HCT116 (cell line): ENCODE data around the gene RAB24. TPM values are rescaled to one million over a fixed set of nuclear protein-coding genes. Genes with fewer than 3 reads are reported as not detected.

ENCODE experiments used
- ATAC-seq: fragments of 200-7000 bp; cut with Tn5 transposase; 2 replicates; pipeline ENCODE4 v1.9.1; 2020; ENCODE audit warnings: mild to moderate bottlenecking, moderate library complexity
- BruUV-seq: library from RNA; stranded (reverse); fragments of 400-500 nt; replicated peaks from 2 replicates; lab custom pipeline; 2021; lab: Mats Ljungman, UMichigan
- CTCF ChIA-PET: fragments of 300-600 bp; sonication (Branson Sonifier 250); formaldehyde crosslinking; loops from one replicate; lab custom pipeline; 2021; ENCODE audit warnings: antibody characterized with exemption; lab: Charles Lee
- POLR2A ChIA-PET: fragments of 300-600, 350-600 bp; sonication (Branson Sonifier 250); formaldehyde crosslinking; loops from one replicate; lab custom pipeline; 2021; ENCODE audit warnings: antibody characterized with exemption; lab: Charles Lee
- RAD21 ChIA-PET, 2 experiments: fragments of 300-600 bp; sonication (Branson Sonifier 250); formaldehyde crosslinking; loops; one replicate each; lab custom pipeline; 2023; ENCODE audit warnings: low total read pairs in 2 of 2; ENCODE audit not compliant: uncharacterized antibody in 2 of 2, unreplicated experiment in 2 of 2, low non-redundant PET in 1 of 2; lab: Charles Lee
- DNase-seq: peaks from one replicate; pipeline ENCODE4 v3.0.0-alpha.2; 2010; ENCODE audit warnings: low read depth, low spot score
- H2AFZ ChIP-seq: fragments of 200-600 bp; shearing (Covaris generic), sonication (generic); 2 replicates; pipeline ENCODE4 v1.6.1; 2017; ENCODE audit warnings: low read depth, mixed run types, mixed read lengths, antibody characterized with exemption, low read length; ENCODE audit not compliant: poor library complexity, severe bottlenecking
- H3K27ac ChIP-seq: 2 replicates; pipeline ENCODE4 v1.5.1; 2012; ENCODE audit warnings: low read depth, low read length
- H3K27me3 ChIP-seq: fragments of 200-600 bp; sonication (generic); 2 replicates; pipeline ENCODE4 v1.6.1; 2016; ENCODE audit warnings: mixed run types, low read length, mixed read lengths; ENCODE audit not compliant: insufficient read depth
- H3K36me3 ChIP-seq, 2 experiments: fragments of 200-500 bp in 1 of 2; fragments of 200-600 bp in 1 of 2; sonication (Bioruptor generic) in 1 of 2; sonication (generic) in 1 of 2; 2 replicates each; pipeline versions ENCODE4 v1.5.1 to v1.6.1; 2014 to 2016; ENCODE audit warnings: low read length in 2 of 2, inconsistent platforms in 1 of 2, mixed read lengths in 1 of 2, mixed run types in 1 of 2; ENCODE audit not compliant: insufficient read depth in 2 of 2, control insufficient read depth in 1 of 2
- H3K4me1 ChIP-seq, 2 experiments: fragments of 200-600 bp in 1 of 2; sonication (generic) in 1 of 2; 2 replicates each; pipeline versions ENCODE4 v1.5.1 to v1.6.1; 2012 to 2017; ENCODE audit warnings: low read length in 2 of 2, inconsistent platforms in 1 of 2, mild to moderate bottlenecking in 1 of 2, mixed read lengths in 1 of 2, mixed run types in 1 of 2, moderate library complexity in 1 of 2; ENCODE audit not compliant: insufficient read depth in 2 of 2, control insufficient read depth in 1 of 2
- H3K4me2 ChIP-seq: fragments of 200-600 bp; sonication (generic); 2 replicates; pipeline ENCODE4 v1.6.1; 2017; ENCODE audit warnings: mixed run types, low read length, mixed read lengths
- H3K4me3 ChIP-seq, 2 experiments: fragments of 200-600 bp in 1 of 2; sonication (generic) in 1 of 2; replicated peaks in 1 of 2; 2 replicates each; pipeline ENCODE4 v1.5.1; 2011 to 2016; ENCODE audit warnings: low read length in 2 of 2, control low read depth in 1 of 2, low read depth in 1 of 2, mild to moderate bottlenecking in 1 of 2, mixed read lengths in 1 of 2, mixed run types in 1 of 2
- H3K79me2 ChIP-seq: fragments of 200-600 bp; sonication (generic); 2 replicates; pipeline ENCODE4 v1.6.1; 2017; ENCODE audit warnings: mild to moderate bottlenecking, mixed run types, low read length, moderate library complexity, mixed read lengths; ENCODE audit not compliant: insufficient read depth
- H3K9ac ChIP-seq: fragments of 200-600 bp; sonication (generic); 2 replicates; pipeline ENCODE4 v1.6.1; 2016; ENCODE audit warnings: low read length, mixed read lengths
- H3K9me2 ChIP-seq: fragments of 200-600 bp; sonication (generic), shearing (Covaris generic); 2 replicates; pipeline ENCODE4 v1.6.1; 2017; ENCODE audit warnings: mixed run types, mild to moderate bottlenecking, moderate library complexity; ENCODE audit not compliant: insufficient read depth
- H3K9me3 ChIP-seq, 2 experiments: fragments of 200-500 bp in 1 of 2; fragments of 200-600 bp in 1 of 2; sonication (Bioruptor generic) in 1 of 2; sonication (generic) in 1 of 2; 2 replicates each; pipeline ENCODE4 v1.6.1; 2014 to 2017; ENCODE audit warnings: low read length in 2 of 2, mixed read lengths in 2 of 2, inconsistent platforms in 1 of 2, low read depth in 1 of 2, mild to moderate bottlenecking in 1 of 2, mixed run types in 1 of 2, moderate library complexity in 1 of 2; ENCODE audit not compliant: control insufficient read depth in 1 of 2, insufficient read depth in 1 of 2
- H4K20me1 ChIP-seq: fragments of 200-600 bp; sonication (generic), shearing (Covaris generic); 2 replicates; pipeline ENCODE4 v1.6.1; 2017; ENCODE audit warnings: mixed run types, mild to moderate bottlenecking, moderate library complexity; ENCODE audit not compliant: insufficient read depth
- CBX3 ChIP-seq: IDR thresholded peaks from 2 replicates; pipeline ENCODE4 v1.6.1; 2012; ENCODE audit warnings: low read depth
- CEBPB ChIP-seq: IDR thresholded peaks from 2 replicates; pipeline ENCODE4 v1.6.1; 2012; ENCODE audit warnings: low read depth
- EGR1 ChIP-seq: IDR thresholded peaks from 2 replicates; pipeline ENCODE4 v1.6.1; 2012; ENCODE audit warnings: low read depth
- EZH2 ChIP-seq: fragments of 200-600 bp; sonication (generic); IDR thresholded peaks from 2 replicates; pipeline ENCODE4 v1.6.1; 2017; ENCODE audit warnings: antibody characterized with exemption, mixed run types
- EZH2phosphoT487 ChIP-seq: fragments of 200-600 bp; IDR thresholded peaks from 2 replicates; pipeline ENCODE4 v1.6.1; 2018; ENCODE audit warnings: antibody characterized with exemption, borderline replicate concordance
- FOSL1 ChIP-seq: IDR thresholded peaks from 2 replicates; pipeline ENCODE4 v1.6.1; 2012; ENCODE audit warnings: low read depth
- JUND ChIP-seq: IDR thresholded peaks from 2 replicates; pipeline ENCODE4 v1.6.1; 2012
- MAX ChIP-seq: IDR thresholded peaks from 2 replicates; pipeline ENCODE4 v1.6.1; 2012
- POLR2A ChIP-seq: IDR thresholded peaks from 2 replicates; pipeline ENCODE4 v1.7.0; 2011; ENCODE audit warnings: borderline replicate concordance; ENCODE audit not compliant: insufficient read depth, insufficient read length; ENCODE audit errors: extremely low read depth
- POLR2AphosphoS5 ChIP-seq: IDR thresholded peaks from 2 replicates; pipeline ENCODE4 v1.6.1; 2011; ENCODE audit warnings: mild to moderate bottlenecking, low read depth, low read length, moderate library complexity
- REST ChIP-seq: IDR thresholded peaks from 2 replicates; pipeline ENCODE4 v1.6.1; 2012; ENCODE audit warnings: low read depth
- SP1 ChIP-seq: IDR thresholded peaks from 2 replicates; pipeline ENCODE4 v1.6.1; 2012; ENCODE audit warnings: low read depth
- ZFX ChIP-seq: fragments of 450-650 bp; IDR thresholded peaks from 2 replicates; pipeline ENCODE4 v1.6.1; 2017
- ZNF274 ChIP-seq: fragments of 200-500 bp; sonication (Bioruptor generic); IDR thresholded peaks from 2 replicates; pipeline ENCODE4 v1.6.1; 2014; ENCODE audit warnings: mild to moderate bottlenecking, low read depth, low read length, inconsistent platforms
- intact Hi-C: fragments of 100-400 bp; cut with micrococcal nuclease; formaldehyde crosslinking; loops from 2 replicates; pipeline ENCODE4 v1.10.0; 2022
- total RNA-seq: library from RNA; stranded (reverse); gene quantifications from one replicate; pipeline ENCODE4 v1.2.1, GENCODE V29; 2021; ENCODE audit not compliant: unreplicated experiment
- TF ChIP-seq, protein P1 (sequence below), 3 experiments: fragments of 200-600 bp in 1 of 3; sonication (generic) in 1 of 3; IDR thresholded peaks in 2 of 3; conservative IDR thresholded peaks in 1 of 3; 2 replicates each; pipeline ENCODE4 v1.5.1; 2012 to 2017; ENCODE audit warnings: low read depth in 2 of 3, low read length in 2 of 3, antibody characterized with exemption in 1 of 3, borderline replicate concordance in 1 of 3, control low read depth in 1 of 3, mild to moderate bottlenecking in 1 of 3, mixed read lengths in 1 of 3, mixed run types in 1 of 3, moderate library complexity in 1 of 3; ENCODE audit not compliant: insufficient read depth in 1 of 3

RAB24 gene
- total RNA-seq, 1 experiment from 2014 or later = 13.5 TPM

DNA sequence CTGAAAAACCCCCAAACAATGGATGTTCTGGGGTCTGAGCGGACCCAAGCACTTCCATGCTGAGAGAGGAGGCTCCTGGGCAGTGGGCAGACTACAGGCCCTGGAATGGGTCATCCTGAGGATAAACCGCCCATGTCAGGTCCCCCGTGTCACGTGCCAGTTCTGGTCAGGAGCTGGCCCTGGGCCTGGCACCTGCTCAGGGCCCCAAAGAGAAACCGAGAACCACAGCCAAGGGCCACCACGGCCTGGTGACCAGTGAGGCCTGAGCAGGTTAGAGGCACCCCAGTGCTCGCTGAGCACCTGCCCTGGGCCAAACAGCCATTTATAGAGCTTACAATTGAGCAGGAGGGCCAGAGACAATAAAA lies 32.2 kb upstream of the RAB24 start:
- intact Hi-C loops = loop anchor here (1.0 kb wide), 1 partner anchor 221 kb away; no protein-coding TSS in a partner anchor
- ChIA-PET POLR2A (no interaction called here), RAD21 (no interaction called here), CTCF (interaction anchor here (1.0 to 1.3 kb wide), 3 partner anchors 26 to 222 kb away, joined by 3 read pairs; no protein-coding TSS in a partner anchor)
- TF ChIP-seq POLR2AphosphoS5 (no peak), CBX3 (no peak), SP1 (no peak)
- ATAC-seq = no peak
- peaks cover 13% of the 10 kb centered on the region for H3K79me2 ChIP-seq
- no peaks in the 10 kb centered on the region for H4K20me1 ChIP-seq
- no peaks in the 10 kb centered on the region for H3K9me3 ChIP-seq
- H3K4me3 ChIP-seq = no peak overlapping the region
- no peaks in the 10 kb centered on the region for H3K9me2 ChIP-seq
- no peak overlapping the region for H3K27ac ChIP-seq
- no TSS peak for BruUV-seq
- no peak overlapping the region for H2AFZ ChIP-seq
- H3K36me3 ChIP-seq = peaks cover 30 to 35% of the 10 kb centered on the region in 2 experiments; a peak in 3 of 4 replicates
- no peaks in the 10 kb centered on the region for H3K27me3 ChIP-seq
- H3K4me1 ChIP-seq = no peaks in the 10 kb centered on the region
- H3K4me2 ChIP-seq = no peak overlapping the region
- no peak overlapping the region for H3K9ac ChIP-seq
- no peak for DNase-seq

DNA sequence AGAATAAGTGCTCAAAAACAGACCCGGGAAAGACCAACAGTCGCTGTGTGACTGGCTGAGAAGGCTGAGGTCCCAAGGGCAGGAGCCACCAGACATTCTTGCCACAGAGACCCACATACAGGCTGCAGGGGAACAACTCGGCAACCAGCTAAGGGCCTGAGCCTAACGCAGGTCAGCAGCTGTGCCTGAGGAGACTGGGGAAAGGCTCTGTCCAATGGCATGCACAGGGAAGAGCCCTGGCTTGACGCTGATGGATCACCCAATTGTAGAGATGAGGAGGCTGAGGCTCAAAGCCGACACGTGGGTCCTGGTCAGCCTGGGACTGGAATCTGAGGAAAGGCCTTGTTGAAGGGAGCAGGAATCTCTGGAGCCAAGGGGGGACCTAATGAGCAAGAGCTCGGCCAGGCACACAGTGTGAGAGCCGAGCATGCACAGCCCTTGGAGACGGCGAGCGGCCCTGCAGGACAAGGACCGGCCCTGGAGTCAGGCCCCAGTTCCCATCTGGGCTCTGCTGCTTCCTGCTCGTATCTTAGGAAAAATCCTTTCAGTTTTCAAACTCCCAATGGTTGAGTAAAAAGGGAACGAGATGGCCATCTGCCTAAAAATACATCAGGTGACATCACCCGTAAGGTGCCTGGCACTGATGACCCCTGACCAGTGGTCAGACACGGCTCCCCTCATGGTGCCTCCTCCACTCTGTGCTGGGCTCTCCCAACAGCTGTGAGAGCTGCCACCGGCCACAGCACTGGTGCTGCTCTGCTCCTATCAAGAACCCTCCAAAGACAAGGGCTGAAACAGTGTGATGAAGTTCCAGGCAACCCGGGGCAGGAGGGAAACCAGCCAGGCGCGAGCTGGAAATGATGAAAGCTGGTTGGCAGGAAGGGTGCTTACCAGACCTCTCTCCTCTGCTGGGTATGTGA lies 31.5 kb upstream of the RAB24 start:
- intact Hi-C loops = no loop called here
- no TSS peak for BruUV-seq
- Histone ChIP-seq H3K27ac (no peak overlapping the region), H2AFZ (no peak overlapping the region), H3K36me3 (peaks cover 30 to 35% of the 10 kb centered on the region in 2 experiments; a peak in 3 of 4 replicates), H3K4me1 (no peaks in the 10 kb centered on the region), H3K79me2 (peaks cover 11% of the 10 kb centered on the region), H3K4me2 (no peak overlapping the region), H3K9me3 (no peaks in the 10 kb centered on the region), H3K4me3 (no peak overlapping the region), H4K20me1 (no peaks in the 10 kb centered on the region), H3K9ac (no peak overlapping the region), H3K9me2 (no peaks in the 10 kb centered on the region), H3K27me3 (no peaks in the 10 kb centered on the region)
- RAD21 ChIA-PET = no interaction called here
- DNase-seq (no peak), ATAC-seq (no peak)
- POLR2A ChIA-PET = no interaction called here
- CTCF ChIA-PET = interaction anchor here (1.3 kb wide), 1 partner anchor 36 kb away, joined by 3 read pairs; no protein-coding TSS in a partner anchor
- TF ChIP-seq, protein P1, sequence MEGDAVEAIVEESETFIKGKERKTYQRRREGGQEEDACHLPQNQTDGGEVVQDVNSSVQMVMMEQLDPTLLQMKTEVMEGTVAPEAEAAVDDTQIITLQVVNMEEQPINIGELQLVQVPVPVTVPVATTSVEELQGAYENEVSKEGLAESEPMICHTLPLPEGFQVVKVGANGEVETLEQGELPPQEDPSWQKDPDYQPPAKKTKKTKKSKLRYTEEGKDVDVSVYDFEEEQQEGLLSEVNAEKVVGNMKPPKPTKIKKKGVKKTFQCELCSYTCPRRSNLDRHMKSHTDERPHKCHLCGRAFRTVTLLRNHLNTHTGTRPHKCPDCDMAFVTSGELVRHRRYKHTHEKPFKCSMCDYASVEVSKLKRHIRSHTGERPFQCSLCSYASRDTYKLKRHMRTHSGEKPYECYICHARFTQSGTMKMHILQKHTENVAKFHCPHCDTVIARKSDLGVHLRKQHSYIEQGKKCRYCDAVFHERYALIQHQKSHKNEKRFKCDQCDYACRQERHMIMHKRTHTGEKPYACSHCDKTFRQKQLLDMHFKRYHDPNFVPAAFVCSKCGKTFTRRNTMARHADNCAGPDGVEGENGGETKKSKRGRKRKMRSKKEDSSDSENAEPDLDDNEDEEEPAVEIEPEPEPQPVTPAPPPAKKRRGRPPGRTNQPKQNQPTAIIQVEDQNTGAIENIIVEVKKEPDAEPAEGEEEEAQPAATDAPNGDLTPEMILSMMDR (IDR thresholded peaks at IDR 0.05 in 2 of 3, conservative IDR thresholded peaks at IDR 0.05 in 1 of 3; ENCODE audit: borderline replicate concordance in 1 of 3, insufficient read depth in 1 of 3, low read depth in 2 of 3, low read length in 2 of 3) = no peak
- TF ChIP-seq EGR1 = no peak
- TF ChIP-seq POLR2A = no peak
- TF ChIP-seq ZNF274 = no peak
- TF ChIP-seq REST = no peak
- TF ChIP-seq CEBPB = no peak
- TF ChIP-seq FOSL1 = no peak
- TF ChIP-seq EZH2 = no peak
- TF ChIP-seq MAX = no peak
- no peak for TF ChIP-seq EZH2phosphoT487
- no peak for TF ChIP-seq POLR2AphosphoS5
- no peak for TF ChIP-seq JUND
- no peak for TF ChIP-seq ZFX
